ENCODE results near the gene STIM1.

DNA sequence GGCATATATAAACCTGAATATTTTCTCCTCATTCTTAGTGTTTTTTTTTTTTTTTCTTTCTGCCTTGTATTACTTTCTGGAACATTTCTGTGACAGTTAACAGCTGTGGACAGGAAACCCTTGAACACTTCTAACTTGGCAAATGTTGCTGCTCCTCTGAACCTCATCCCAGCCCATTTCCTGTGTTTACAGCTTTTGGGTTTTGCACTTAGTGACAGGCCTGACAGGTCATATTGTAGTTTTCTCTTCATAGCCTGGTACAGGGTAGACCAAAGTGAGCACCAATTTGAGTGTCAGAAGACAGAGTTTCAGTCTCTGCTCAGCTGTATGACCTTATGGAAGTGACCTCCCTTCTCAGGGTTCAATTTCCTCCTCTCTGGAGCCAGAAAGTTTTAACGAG is 91.6 kb downstream of the STIM1 start:
- TF ChIP-seq, protein P1, sequence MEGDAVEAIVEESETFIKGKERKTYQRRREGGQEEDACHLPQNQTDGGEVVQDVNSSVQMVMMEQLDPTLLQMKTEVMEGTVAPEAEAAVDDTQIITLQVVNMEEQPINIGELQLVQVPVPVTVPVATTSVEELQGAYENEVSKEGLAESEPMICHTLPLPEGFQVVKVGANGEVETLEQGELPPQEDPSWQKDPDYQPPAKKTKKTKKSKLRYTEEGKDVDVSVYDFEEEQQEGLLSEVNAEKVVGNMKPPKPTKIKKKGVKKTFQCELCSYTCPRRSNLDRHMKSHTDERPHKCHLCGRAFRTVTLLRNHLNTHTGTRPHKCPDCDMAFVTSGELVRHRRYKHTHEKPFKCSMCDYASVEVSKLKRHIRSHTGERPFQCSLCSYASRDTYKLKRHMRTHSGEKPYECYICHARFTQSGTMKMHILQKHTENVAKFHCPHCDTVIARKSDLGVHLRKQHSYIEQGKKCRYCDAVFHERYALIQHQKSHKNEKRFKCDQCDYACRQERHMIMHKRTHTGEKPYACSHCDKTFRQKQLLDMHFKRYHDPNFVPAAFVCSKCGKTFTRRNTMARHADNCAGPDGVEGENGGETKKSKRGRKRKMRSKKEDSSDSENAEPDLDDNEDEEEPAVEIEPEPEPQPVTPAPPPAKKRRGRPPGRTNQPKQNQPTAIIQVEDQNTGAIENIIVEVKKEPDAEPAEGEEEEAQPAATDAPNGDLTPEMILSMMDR (IDR thresholded peaks at IDR 0.05), result no peak
- TF ChIP-seq POLR2A (IDR thresholded peaks at IDR 0.05), result no peak

Measured in Peyer's patch (tissue), 4 donors.